ENCODE results near the gene GLS.
"Not testable (repeated sequence)": the region's sequence is repeated elsewhere in the genome, so short reads cannot be mapped to it uniquely, and the experiment has no call there.

GLS gene

DNA sequence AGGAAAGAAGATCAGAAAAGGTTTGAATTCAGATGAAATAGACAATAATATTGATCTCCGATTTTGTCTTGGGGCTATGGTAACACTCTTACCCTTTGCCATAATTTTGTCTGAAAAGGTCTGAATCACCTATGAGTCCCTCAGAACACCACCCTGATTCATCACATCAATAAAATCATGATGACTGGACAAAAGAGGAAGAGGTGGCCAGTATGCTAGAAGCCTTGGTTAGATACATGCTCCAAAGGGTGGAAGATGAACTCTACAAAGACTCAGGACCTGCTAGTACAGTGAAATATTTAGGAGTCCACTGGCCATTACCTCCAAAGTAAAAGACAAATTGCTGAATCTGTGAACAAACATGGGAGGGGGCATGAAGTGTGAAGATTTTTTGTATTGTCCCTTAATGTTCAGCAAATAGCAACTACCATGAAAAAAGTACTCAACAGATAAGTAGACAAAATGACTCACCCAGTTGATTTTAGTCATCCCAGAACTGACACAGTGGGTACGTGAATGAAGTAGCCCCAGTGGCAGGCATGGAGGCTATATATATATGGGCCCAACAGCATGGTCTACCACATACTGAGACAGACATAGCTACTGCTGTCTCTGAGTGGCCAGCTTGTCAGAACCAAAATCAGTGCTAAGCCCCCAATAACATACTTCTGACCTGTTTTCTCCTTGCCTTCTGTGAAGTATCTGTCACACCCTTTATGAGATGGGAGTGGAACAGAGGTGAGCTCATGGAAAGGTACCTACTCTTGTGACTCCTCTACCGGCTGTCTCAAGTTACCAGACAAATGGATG, 36.5 kb upstream of the GLS start:
- Histone ChIP-seq H3K27ac (ENCODE audit: low read length) (no peak overlapping the region), H3K4me1 (ENCODE audit: control insufficient read depth, low read depth, low read length) (peaks cover 8% of the 10 kb centered on the region)

DNA sequence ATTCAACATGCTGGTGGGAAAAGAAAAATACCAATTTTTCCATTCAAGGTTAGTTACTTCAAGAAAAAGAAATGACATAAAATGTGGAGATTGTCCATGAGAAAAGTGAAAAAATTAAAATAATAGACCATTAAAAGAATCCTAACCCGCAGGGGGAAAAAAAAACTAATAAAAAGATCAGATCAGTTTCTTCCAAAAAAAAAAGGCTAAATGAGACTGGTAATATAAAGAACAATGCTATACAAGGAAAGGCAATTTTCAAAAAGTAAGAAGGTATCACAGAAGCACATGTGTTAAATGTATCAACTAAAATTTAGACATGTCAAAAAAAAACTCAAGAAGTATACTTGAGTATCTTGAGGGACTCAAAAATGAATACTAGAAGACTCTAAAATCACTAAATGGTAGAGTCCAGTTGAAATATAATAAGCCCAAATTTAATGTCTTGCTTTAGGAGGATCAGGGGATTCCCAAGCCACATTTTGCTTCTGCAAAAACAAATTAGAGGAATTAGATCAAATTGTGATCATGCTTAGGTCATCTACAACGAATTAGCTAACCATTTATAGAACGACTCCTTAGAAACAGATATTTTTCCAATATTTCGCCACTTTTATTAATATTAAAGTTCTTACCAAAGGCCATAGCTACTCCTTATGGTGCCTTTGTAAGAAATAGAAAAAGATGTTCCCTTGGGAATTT, 35.8 kb upstream of the GLS start:
- no peaks in the 10 kb centered on the region for H3K27me3 ChIP-seq (ENCODE audit: control insufficient read depth, insufficient read depth, low read length)
- no peaks in the 10 kb centered on the region for H3K36me3 ChIP-seq (ENCODE audit: control insufficient read depth, low read depth, low read length)
- H3K27ac ChIP-seq (ENCODE audit: low read length) = no peak overlapping the region
- H3K9ac ChIP-seq (ENCODE audit: low read length) = no peak overlapping the region
- H3K9me3 ChIP-seq (ENCODE audit: control insufficient read depth, low read depth, low read length) = no peaks in the 10 kb centered on the region
- H3K4me1 ChIP-seq (ENCODE audit: control insufficient read depth, low read depth, low read length) = peaks cover 8% of the 10 kb centered on the region
- H3K4me3 ChIP-seq (ENCODE audit: low read length) = no peak overlapping the region

More for the DNA sequence above, 36.5 kb upstream of the GLS start:
- Histone ChIP-seq H3K9me3 (ENCODE audit: control insufficient read depth, low read depth, low read length) (no peaks in the 10 kb centered on the region), H3K9ac (ENCODE audit: low read length) (no peak overlapping the region), H3K36me3 (ENCODE audit: control insufficient read depth, low read depth, low read length) (no peaks in the 10 kb centered on the region), H3K27me3 (ENCODE audit: control insufficient read depth, insufficient read depth, low read length) (no peaks in the 10 kb centered on the region), H3K4me3 (ENCODE audit: low read length) (no peak overlapping the region)

DNA sequence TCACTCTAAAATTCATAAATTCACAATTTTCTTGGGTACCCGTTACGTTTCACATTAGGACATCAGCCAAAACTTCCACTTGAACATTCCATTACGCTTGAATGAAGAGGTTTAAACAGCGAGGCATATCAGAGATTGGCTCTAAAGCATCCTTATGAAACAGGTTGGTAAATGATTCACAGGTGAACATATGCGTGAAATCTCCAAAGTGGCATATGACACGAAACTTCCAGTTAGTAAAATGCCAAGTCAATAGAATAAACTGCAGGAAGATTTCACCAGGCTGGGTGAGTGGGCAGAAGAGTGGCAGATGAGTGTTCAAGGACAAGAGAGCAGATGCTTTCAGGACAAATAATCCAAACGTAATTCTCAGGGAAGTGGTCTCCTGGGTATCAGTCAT, 33.9 kb upstream of the GLS start:
- Histone ChIP-seq H3K36me3 (ENCODE audit: control insufficient read depth, low read depth, low read length) (no peaks in the 10 kb centered on the region), H3K4me1 (ENCODE audit: control insufficient read depth, low read depth, low read length) (no peaks in the 10 kb centered on the region), H3K27ac (ENCODE audit: low read length) (no peak overlapping the region), H3K27me3 (ENCODE audit: control insufficient read depth, insufficient read depth, low read length) (no peaks in the 10 kb centered on the region), H3K9ac (ENCODE audit: low read length) (no peak overlapping the region), H3K4me3 (ENCODE audit: low read length) (no peak overlapping the region), H3K9me3 (ENCODE audit: control insufficient read depth, low read depth, low read length) (no peaks in the 10 kb centered on the region)

DNA sequence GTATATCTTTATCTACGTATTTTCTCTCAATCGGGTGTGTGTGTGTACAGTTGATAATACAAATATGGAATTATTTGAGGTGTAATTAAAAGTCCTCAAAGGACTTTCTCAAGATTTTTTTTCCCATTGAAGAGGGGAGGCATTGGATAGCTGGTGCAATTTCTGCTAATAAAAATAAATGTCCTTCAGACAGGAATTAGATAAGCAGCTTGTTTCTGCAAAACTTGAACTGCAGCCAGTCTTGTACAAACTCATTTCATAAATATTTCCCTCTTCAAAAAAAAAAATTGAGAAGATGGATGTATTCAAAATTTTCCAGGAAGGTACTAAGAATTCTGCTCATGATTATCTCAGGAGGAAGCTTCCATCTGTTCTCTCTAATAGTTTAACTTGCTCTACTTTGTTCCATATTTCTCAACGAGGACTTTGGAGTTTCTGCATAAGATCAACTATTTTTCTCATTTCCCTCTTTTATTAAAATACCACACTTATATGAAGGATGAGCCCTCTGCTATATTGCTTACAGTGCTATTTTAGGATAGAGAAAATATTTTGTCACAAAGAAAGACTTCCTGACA, 33.0 kb upstream of the GLS start:
- Histone ChIP-seq H3K4me3 (ENCODE audit: low read length) (no peak overlapping the region), H3K9me3 (ENCODE audit: control insufficient read depth, low read depth, low read length) (no peaks in the 10 kb centered on the region), H3K9ac (ENCODE audit: low read length) (no peak overlapping the region), H3K27ac (ENCODE audit: low read length) (no peak overlapping the region), H3K27me3 (ENCODE audit: control insufficient read depth, insufficient read depth, low read length) (no peaks in the 10 kb centered on the region), H3K36me3 (ENCODE audit: control insufficient read depth, low read depth, low read length) (no peaks in the 10 kb centered on the region), H3K4me1 (ENCODE audit: control insufficient read depth, low read depth, low read length) (no peaks in the 10 kb centered on the region)

DNA sequence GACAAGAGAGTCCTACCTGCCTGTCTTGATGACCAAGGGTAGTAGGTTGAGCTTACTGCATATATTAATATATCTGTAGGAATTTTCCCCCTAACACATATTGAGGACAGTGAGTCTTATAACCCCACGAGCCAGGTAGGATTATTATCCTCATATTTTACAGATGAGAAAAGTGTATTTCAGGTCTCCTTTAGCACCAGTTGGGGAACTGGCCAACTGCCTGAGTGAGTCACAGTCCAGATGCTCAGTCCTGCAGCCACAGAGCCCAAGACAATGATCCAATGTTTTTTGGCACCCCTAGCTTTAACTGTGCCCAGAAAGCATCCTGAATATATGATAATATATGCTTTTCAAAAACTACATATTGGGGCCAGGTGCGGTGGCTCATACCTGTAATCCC, 30.8 kb upstream of the GLS start:
- Histone ChIP-seq H3K9me3 (ENCODE audit: control insufficient read depth, low read depth, low read length) (no peaks in the 10 kb centered on the region), H3K4me1 (ENCODE audit: control insufficient read depth, low read depth, low read length) (no peaks in the 10 kb centered on the region), H3K27me3 (ENCODE audit: control insufficient read depth, insufficient read depth, low read length) (no peaks in the 10 kb centered on the region), H3K4me3 (ENCODE audit: low read length) (no peak overlapping the region), H3K27ac (ENCODE audit: low read length) (no peak overlapping the region), H3K9ac (ENCODE audit: low read length) (no peak overlapping the region), H3K36me3 (ENCODE audit: control insufficient read depth, low read depth, low read length) (no peaks in the 10 kb centered on the region)

DNA sequence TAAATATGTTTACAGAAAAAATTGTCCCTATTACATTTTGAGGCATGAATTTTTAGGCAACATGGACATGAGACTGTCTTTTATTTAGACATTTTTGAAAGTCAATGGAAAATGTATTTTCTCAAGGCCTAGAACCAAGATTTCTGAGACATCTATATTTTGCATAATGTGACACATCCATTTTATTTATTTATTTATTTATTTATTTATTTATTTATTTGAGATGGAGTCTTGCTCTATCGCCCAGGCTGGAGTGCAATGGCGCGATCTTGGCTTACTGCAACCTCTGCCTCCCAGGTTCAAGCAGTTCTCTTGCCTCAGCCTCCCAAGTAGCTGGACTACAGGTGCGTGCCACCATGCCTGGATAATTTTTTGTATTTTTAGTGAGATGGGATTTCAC, 27.6 kb upstream of the GLS start:
- H3K9ac ChIP-seq (ENCODE audit: low read length); H3K4me3 ChIP-seq (ENCODE audit: low read length); H3K4me1 ChIP-seq (ENCODE audit: control insufficient read depth, low read depth, low read length); H3K36me3 ChIP-seq (ENCODE audit: control insufficient read depth, low read depth, low read length); H3K27ac ChIP-seq (ENCODE audit: low read length); H3K27me3 ChIP-seq (ENCODE audit: control insufficient read depth, insufficient read depth, low read length); H3K9me3 ChIP-seq (ENCODE audit: control insufficient read depth, low read depth, low read length): not testable (repeated sequence)

DNA sequence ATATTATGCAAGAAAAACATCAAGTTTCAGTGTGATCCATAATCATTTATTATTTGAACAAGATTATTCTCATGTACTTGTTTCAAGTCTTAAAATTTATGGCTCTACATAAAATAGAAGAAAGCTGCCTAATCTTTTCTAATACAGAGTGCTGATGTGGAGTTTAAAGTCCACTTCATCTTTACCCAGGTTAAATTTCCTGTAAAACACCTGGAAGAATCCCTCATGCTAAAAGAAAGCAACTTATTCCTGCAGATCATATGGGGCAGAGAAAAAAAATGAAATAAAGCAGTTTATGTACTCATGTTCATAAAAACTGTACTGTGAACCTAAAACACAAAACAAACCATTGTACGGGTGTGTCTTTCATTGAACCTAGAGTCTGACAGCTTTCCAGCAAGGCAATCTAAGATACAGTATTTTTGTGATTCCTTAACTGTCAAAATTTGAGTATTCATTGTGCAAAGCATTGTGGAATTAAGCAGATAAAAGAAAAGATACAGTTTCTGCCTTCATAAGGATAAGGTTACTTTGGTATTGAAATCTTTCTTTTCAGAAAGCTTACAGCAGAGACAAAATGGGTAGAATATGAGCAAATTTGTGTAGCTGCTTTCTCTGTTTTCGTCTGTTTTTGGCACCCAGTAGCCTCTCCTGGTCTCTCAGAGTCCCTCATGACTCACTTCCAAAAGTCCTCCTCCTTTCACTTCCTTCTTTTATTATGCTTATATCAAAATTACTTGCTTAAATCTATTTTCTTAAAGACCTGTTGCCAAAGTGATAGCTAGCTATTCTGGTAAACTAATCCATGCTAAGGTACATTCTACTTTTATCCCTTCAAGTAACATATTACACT, 26.9 kb upstream of the GLS start:
- Histone ChIP-seq H3K9me3 (ENCODE audit: control insufficient read depth, low read depth, low read length) (no peaks in the 10 kb centered on the region), H3K4me1 (ENCODE audit: control insufficient read depth, low read depth, low read length) (peaks cover 2% of the 10 kb centered on the region), H3K36me3 (ENCODE audit: control insufficient read depth, low read depth, low read length) (no peaks in the 10 kb centered on the region), H3K27me3 (ENCODE audit: control insufficient read depth, insufficient read depth, low read length) (no peaks in the 10 kb centered on the region), H3K9ac (ENCODE audit: low read length) (no peak overlapping the region), H3K27ac (ENCODE audit: low read length) (no peak overlapping the region), H3K4me3 (ENCODE audit: low read length) (no peak overlapping the region)

DNA sequence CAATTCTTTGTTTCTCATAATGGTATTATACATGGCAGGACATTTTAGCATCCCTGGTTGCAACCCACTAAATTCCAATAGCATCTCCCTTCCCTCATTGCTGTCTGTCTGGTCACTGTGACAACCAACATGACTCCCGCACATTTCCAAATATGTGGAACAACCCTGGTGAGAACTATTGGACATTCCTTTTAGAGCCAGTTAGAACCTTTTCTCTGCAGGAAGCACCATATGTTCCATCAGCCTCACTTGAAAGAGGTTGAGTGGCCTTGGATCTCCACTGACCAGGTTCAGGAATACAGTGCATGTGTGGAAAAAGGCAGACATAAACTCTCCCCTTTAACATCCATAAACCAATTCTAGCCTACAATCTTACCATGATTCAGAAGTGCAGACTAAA, 25.9 kb upstream of the GLS start:
- Histone ChIP-seq H3K9me3 (ENCODE audit: control insufficient read depth, low read depth, low read length) (no peaks in the 10 kb centered on the region), H3K36me3 (ENCODE audit: control insufficient read depth, low read depth, low read length) (no peaks in the 10 kb centered on the region), H3K4me1 (ENCODE audit: control insufficient read depth, low read depth, low read length) (peaks cover 11% of the 10 kb centered on the region), H3K4me3 (ENCODE audit: low read length) (no peak overlapping the region), H3K27ac (ENCODE audit: low read length) (no peak overlapping the region), H3K9ac (ENCODE audit: low read length) (no peak overlapping the region), H3K27me3 (ENCODE audit: control insufficient read depth, insufficient read depth, low read length) (no peaks in the 10 kb centered on the region)

DNA sequence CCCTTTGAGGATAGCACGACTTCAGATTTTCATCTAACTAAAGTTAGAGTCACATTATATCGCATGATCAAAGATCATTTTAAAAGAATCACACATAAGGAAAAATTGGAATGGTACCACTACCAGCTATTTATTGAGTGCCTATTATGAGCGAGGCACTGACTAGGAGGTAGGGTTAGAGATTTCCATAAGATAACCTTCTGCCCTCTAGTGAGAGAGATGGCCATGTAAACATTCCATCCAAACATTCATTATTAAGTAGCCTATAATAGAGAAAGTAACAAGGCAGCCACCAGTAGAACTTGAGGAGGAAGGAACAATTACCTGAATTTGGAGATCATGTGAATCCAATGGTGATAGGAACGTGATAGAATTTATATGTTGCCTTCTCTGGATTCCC, 25.4 kb upstream of the GLS start:
- Histone ChIP-seq H3K27me3 (ENCODE audit: control insufficient read depth, insufficient read depth, low read length) (no peaks in the 10 kb centered on the region), H3K27ac (ENCODE audit: low read length) (no peak overlapping the region), H3K36me3 (ENCODE audit: control insufficient read depth, low read depth, low read length) (no peaks in the 10 kb centered on the region), H3K9me3 (ENCODE audit: control insufficient read depth, low read depth, low read length) (no peaks in the 10 kb centered on the region), H3K4me1 (ENCODE audit: control insufficient read depth, low read depth, low read length) (peaks cover 14% of the 10 kb centered on the region), H3K4me3 (ENCODE audit: low read length) (no peak overlapping the region), H3K9ac (ENCODE audit: low read length) (no peak overlapping the region)

DNA sequence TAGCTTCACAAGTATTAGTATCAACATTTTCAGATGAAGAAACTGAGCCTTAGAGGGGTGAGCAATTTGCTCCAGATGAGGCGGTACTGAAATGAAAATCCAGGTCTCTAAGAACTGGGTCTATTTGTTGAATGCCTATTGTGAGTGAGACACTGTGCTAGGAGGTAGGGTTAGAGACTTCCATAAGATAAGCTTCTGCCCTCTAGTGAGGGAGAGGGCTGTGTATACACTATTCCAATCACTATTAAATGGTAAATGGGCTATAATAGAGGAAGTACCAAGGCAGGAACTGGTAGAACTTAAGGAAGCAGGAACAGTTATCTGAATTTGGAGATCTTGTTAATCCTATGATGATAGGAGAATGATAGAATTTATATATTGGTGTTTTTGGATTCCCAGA, 23.6 kb upstream of the GLS start:
- no peak overlapping the region for H3K9ac ChIP-seq (ENCODE audit: low read length)
- H3K4me3 ChIP-seq (ENCODE audit: low read length) = no peak overlapping the region
- peaks cover 28% of the 10 kb centered on the region for H3K4me1 ChIP-seq (ENCODE audit: control insufficient read depth, low read depth, low read length)
- no peak overlapping the region for H3K27ac ChIP-seq (ENCODE audit: low read length)
- H3K9me3 ChIP-seq (ENCODE audit: control insufficient read depth, low read depth, low read length) = no peaks in the 10 kb centered on the region
- no peaks in the 10 kb centered on the region for H3K27me3 ChIP-seq (ENCODE audit: control insufficient read depth, insufficient read depth, low read length)
- H3K36me3 ChIP-seq (ENCODE audit: control insufficient read depth, low read depth, low read length) = no peaks in the 10 kb centered on the region

DNA sequence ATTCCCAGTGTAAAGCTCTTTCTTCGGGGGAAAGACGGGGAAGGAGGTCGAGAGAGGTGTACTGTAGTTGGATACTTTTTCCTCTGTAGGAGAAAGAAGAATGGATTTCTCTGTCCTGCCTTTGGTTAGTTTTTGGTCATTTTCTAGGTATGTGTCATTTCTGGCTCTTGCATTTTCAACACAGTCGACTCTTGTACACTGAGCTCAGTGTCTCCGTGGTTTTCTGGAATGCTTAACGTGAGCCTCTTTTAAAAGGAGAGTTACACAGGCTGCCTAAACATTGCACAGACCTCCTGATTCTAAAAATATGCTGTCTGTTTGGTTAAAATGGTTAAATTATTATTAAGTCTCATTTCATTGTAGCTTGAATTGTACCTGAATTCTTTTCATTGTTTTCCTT, 21.8 kb upstream of the GLS start:
- no peaks in the 10 kb centered on the region for H3K27me3 ChIP-seq (ENCODE audit: control insufficient read depth, insufficient read depth, low read length)
- no peak overlapping the region for H3K4me3 ChIP-seq (ENCODE audit: low read length)
- peaks cover 28% of the 10 kb centered on the region for H3K4me1 ChIP-seq (ENCODE audit: control insufficient read depth, low read depth, low read length)
- no peaks in the 10 kb centered on the region for H3K9me3 ChIP-seq (ENCODE audit: control insufficient read depth, low read depth, low read length)
- no peak overlapping the region for H3K27ac ChIP-seq (ENCODE audit: low read length)
- H3K36me3 ChIP-seq (ENCODE audit: control insufficient read depth, low read depth, low read length) = no peaks in the 10 kb centered on the region
- no peak overlapping the region for H3K9ac ChIP-seq (ENCODE audit: low read length)
